Tibial nerve (tissue), 3 donors: Measurements from ENCODE around the gene PRDM1.

Experiments
- CTCF ChIP-seq, 5 experiments: fragments of 200-600 bp in 3 of 5; fragments of 450-650 bp in 2 of 5; sonication (generic) in 3 of 5; IDR thresholded peaks; one replicate each; pipeline ENCODE4 v1.5.1; 2016 to 2019; ENCODE audit warnings: antibody characterized with exemption in 5 of 5, mild to moderate bottlenecking in 3 of 5, moderate library complexity in 2 of 5
- POLR2A ChIP-seq, 2 donors: fragments of 450-650 bp; IDR thresholded peaks; one replicate each; pipeline ENCODE4 v1.6.1; 2017; ENCODE audit warnings: antibody characterized with exemption in 2 of 2, mild to moderate bottlenecking in 2 of 2, moderate library complexity in 2 of 2

- no peak for TF ChIP-seq CTCF (IDR thresholded peaks at IDR 0.05)
- no peak for TF ChIP-seq POLR2A (IDR thresholded peaks at IDR 0.05)
Measured at GRCh38 chr6:106039897-106040592, 46.1 kb upstream of the PRDM1 start.
